H1 (cell line): ENCODE measurements around the gene CD180.

Experiments used
- EZH2 ChIP-seq: fragments of 200-600 bp; sonication (generic); IDR thresholded peaks from 2 replicates; pipeline ENCODE4 v1.7.1; 2012; ENCODE audit warnings: low read depth, mild to moderate bottlenecking, moderate library complexity, low read length, inconsistent platforms; ENCODE audit not compliant: severe bottlenecking
- POLR2A ChIP-seq, 2 experiments: IDR thresholded peaks; 1 replicate in 1 of 2; 2 replicates in 1 of 2; pipeline ENCODE4 v1.6.1; 2011; ENCODE audit warnings: low read depth in 2 of 2, low read length in 2 of 2, mild to moderate bottlenecking in 2 of 2; ENCODE audit errors: control extremely low read depth in 1 of 2
- SP4 ChIP-seq: IDR thresholded peaks from 2 replicates; pipeline ENCODE4 v1.6.1; 2012; ENCODE audit warnings: low read length, inconsistent platforms
- TAF1 ChIP-seq: IDR thresholded peaks from 2 replicates; pipeline ENCODE4 v1.6.1; 2011; ENCODE audit warnings: mild to moderate bottlenecking, low read depth, low read length
- TF ChIP-seq, protein P1 (sequence below), 3 experiments: IDR thresholded peaks; 1 replicate in 2 of 3; 2 replicates in 1 of 3; pipeline versions ENCODE4 v1.5.1 to v1.6.1; 2011; ENCODE audit warnings: low read length in 3 of 3, mild to moderate bottlenecking in 3 of 3, inconsistent platforms in 2 of 3, low read depth in 1 of 3, moderate library complexity in 1 of 3; ENCODE audit not compliant: insufficient read depth in 1 of 3; ENCODE audit errors: control extremely low read depth in 1 of 3

- TF ChIP-seq POLR2A (IDR thresholded peaks at IDR 0.05; ENCODE audit: control extremely low read depth in 1 of 2, low read depth in 2 of 2, low read length in 2 of 2): no peak
- no peak for TF ChIP-seq EZH2
- TF ChIP-seq SP4: no peak
- TF ChIP-seq, protein P1, sequence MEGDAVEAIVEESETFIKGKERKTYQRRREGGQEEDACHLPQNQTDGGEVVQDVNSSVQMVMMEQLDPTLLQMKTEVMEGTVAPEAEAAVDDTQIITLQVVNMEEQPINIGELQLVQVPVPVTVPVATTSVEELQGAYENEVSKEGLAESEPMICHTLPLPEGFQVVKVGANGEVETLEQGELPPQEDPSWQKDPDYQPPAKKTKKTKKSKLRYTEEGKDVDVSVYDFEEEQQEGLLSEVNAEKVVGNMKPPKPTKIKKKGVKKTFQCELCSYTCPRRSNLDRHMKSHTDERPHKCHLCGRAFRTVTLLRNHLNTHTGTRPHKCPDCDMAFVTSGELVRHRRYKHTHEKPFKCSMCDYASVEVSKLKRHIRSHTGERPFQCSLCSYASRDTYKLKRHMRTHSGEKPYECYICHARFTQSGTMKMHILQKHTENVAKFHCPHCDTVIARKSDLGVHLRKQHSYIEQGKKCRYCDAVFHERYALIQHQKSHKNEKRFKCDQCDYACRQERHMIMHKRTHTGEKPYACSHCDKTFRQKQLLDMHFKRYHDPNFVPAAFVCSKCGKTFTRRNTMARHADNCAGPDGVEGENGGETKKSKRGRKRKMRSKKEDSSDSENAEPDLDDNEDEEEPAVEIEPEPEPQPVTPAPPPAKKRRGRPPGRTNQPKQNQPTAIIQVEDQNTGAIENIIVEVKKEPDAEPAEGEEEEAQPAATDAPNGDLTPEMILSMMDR (IDR thresholded peaks at IDR 0.05; ENCODE audit: control extremely low read depth in 1 of 3, insufficient read depth in 1 of 3, low read depth in 1 of 3, low read length in 3 of 3): no peak
- no peak for TF ChIP-seq TAF1
Observed at GRCh38 chr5:67178085-67178484, 18.5 kb downstream of the CD180 start.
